ENCODE data around the gene ALK. TPM values are rescaled to one million over a fixed set of nuclear protein-coding genes. Genes with fewer than 3 reads are reported as not detected.

ALK gene
- total RNA-seq, 4 donors from 2014 or later: 0.66 TPM; not detected in 3

Other genes with a start within 250 kb of the ALK start
- gene YPEL5, start 225.4 kb upstream of the ALK start, total RNA-seq: 100 to 1,000 TPM in 1 of 4 donors, 10 to 100 TPM in 3; 75.3 to 108 (median 84.3) TPM